GM19025 (cell line): ENCODE measurements around the gene PTPRD.

Experiments
- ATAC-seq: cut with Tn5 transposase; IDR thresholded peaks from one replicate; pipeline ENCODE4 v1.9.1; 2021; ENCODE audit warnings: mild to moderate bottlenecking, low read depth, moderate library complexity; ENCODE audit not compliant: unreplicated experiment

Gene PTPRD

DNA sequence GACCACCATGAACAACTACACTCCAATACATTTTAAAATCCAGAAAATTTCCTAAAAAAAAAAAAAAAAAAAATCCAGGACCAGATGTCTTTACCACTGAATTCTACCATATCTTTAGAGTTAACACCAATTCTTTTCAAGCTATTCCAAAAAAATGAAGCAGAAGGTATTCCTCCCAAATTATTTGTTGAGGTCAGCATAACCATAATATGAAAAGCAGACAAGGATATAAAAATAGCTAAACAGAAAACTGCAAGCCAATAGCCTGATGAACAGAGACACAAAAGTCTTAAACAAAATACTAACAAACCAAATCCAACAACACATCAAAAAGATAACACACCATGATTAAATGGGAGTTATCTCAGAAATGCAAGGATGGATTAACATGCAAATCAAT lies 695.4 kb downstream of the PTPRD start:
- no peak for ATAC-seq

DNA sequence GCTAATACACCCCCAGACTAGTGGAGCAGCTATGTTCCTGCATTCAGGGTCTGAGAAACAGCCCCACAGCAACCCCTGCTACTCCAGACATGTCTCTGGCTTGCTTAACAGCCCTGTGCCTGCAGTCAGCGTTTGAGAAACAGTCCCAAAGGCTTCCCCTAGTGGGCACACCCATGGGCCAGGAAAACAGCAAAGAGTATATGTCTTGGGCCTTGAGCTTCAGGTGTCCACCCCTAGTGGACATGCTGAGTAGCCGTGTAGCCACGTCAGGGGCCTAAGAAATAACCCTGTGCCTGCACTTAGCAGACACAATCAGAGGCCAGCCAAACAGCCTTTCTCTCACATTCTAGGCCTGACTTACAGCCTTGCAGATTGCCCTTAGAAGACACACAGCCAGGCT lies 698.6 kb downstream of the PTPRD start:
- no peak for ATAC-seq

DNA sequence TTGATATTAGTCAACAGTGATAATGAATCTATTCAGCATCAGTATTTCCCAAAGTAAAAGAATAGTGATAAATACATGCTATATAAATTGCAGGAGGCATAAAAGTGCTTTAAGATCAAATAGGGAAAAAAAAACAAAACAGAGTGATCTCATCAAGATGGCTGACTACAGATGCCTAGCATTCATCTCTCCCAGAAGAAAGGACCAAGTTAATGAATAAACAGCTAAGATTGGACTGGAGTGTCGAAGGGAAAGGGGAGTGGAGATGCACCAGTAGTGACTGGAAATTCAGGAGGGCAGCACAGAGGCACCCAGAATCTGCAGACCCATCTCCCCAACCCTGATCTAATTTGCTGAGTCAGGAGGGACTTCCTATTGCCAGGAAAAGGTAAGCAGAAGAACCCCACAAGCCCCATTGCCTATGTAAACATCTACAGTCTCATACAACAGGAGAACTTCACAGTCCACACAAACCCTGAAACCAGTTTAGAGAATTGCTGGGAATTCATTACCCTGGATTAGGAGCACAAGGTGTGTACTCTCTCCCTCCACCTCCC lies 699.4 kb downstream of the PTPRD start:
- ATAC-seq: no peak

DNA sequence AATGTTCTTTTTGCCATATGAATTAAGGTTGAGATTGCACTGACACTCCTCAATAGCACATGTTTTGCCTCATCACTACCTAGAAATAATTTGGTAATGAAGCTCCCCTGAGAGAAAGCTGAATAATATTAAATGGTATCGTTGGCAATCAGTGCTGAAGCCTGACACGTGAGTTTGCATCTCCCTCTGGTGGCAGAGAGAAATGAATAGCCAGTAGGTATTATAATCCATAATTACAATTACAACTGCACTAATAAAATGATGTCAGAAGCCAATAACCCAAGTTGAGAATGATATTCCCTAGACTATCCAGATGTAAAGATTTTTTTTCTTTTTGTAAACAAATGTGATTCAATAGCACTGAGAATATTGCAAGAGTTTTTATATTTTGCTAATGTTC lies 700.3 kb downstream of the PTPRD start:
- no peak for ATAC-seq

DNA sequence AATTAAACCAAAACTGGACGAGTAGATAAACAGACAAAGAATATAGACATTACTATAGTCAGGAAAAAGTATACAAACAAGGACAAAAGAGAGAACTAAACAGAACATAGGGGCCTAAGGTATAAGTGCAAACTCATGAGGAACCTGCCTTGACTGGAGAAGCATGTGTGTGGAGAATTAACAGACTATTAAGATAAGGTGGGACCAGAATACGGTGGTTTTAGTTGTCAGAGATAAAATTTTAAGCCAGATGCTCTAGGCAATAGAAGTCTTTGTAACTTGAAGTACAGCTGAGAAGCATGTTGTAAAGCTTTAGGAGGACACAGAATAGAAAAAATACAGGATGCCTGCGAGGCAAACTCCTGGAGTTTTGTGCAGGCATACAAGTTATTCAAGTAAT lies 707.1 kb downstream of the PTPRD start:
- ATAC-seq: no peak

DNA sequence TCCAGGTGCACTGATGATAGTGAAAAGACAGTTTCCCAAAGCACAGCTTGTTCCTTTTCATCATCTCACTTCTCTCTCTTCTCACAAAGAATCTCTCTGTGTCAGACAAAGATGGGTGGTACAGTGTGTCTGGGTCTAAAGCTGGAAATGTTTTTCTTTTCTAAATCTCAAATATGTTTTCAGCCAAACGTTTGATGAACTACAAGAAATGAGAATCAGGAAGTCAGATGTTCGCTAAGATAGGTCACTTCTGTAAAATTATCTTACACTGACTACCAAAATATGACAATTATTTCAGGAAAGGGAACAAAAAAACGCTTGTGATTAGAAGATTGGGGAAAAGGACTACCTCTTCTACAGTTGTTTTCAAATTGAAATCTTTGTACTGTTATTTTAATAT lies 708.8 kb downstream of the PTPRD start:
- no peak for ATAC-seq

DNA sequence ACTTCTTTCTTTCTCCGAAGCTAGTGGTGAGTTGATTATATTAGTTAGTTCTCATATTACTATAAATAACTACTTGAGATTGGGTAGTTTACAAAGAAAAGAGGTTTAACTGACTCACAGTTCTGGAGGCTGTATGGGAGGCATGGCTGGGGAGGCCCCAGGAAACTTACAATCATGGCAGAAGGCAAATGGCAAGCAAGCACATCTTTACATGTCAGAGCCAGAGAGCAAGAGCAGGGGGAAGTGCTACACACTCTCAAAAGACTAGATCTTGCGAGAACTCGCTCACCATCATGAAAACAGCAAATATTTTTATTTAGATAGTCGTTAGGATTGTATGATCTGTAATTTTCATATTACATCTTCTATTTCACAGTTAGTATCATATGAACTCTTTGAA lies 711.2 kb downstream of the PTPRD start:
- ATAC-seq: no peak

DNA sequence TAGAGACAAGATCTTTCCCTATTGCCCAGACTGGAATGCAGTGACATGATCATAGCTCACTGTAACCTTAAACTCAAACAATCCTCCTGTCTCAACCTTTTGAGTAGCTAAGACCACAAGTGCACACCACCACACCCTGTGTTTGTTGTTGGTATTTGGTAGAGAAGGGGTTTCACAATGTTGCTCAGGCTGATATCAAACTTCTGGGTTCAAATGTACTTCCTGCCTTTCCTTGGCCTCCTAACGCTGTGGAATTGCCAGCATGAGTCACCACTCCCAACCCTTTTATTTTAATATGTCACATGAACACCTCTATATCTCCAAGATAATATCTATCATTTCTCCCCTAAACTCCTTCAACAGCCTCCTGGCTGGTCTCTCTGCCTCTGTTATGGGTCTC lies 719.0 kb downstream of the PTPRD start:
- no peak for ATAC-seq

DNA sequence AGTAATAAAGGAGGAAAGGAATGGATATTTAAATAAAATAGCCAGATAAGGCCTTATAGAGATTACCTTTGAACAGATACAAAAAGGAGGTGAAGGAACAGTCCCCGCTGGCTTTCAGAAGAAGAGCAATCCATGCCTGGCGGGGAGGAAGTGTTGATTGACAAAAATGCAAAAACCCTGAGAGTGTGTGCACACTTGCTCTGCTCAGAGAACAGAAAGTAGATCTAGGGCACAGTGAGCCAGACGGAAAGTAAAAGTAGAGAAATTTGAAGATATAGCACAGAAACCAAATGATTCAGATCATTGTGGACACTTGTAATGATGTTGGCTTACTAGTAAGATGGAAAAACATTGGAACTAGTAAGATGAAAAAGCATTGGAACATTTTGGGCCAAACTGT lies 720.6 kb downstream of the PTPRD start:
- no peak for ATAC-seq

DNA sequence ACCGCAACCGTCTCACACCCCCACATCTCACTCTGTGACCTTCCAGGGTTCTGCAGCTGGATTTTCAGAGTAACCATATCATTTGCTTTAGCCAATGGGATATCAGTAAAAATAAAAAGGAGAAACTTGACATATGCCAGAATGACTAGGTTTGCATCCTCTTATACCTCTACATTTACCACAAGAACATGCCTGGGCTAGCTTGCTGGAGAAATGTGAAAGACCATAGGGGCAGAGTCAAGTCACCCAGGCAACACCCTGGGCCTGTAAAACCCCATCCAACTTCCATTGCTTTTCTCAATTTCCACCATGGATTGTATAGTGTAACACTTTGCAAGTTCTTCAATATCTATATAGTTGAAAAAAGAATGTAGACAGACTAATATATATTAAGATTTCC lies 731.1 kb downstream of the PTPRD start:
- ATAC-seq: no peak

DNA sequence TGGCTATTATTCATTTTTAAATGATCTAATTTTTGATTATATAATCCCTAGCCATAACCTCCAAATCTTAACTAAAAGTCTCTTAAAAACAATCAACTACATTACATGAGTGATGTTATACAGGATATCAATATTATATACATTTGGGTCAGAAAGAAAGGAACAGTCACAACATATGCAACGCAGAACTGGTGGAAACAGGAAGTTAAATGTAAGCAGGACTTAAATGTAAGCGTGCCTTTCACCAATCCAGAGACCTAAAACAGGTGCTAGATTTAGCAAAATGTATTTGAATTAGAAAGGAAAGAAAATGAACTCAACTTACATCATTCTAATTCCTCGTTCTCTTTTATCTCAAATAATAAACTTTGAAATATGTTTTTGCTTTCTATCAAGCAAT lies 738.5 kb downstream of the PTPRD start:
- ATAC-seq: no peak

DNA sequence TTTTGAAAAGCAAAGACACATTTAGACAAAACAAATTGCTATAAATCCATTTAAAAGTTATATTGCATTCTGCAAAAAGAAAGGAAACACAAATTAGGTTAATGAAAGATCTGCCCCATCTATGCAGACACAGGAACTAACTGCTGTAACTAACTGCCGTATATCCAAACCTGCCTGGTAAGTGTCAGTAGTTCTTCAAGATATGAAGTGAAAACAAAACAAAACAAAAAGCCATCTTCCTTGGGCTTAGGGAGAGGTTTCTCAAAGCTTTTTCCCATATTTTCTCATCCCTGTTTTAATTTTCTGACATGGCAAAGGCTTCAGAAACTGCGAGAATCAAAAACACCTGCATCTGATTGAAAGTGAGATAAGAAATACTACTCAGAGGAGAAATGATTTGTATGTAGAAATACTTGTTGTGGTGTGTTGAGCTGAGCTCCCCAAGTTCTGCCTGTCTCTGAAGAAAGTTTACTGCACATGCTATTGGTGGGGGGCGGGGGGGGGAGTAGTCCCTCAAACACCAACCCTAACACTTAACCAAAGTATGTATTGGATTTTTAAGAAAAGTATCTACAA lies 750.5 kb downstream of the PTPRD start:
- ATAC-seq: no peak

DNA sequence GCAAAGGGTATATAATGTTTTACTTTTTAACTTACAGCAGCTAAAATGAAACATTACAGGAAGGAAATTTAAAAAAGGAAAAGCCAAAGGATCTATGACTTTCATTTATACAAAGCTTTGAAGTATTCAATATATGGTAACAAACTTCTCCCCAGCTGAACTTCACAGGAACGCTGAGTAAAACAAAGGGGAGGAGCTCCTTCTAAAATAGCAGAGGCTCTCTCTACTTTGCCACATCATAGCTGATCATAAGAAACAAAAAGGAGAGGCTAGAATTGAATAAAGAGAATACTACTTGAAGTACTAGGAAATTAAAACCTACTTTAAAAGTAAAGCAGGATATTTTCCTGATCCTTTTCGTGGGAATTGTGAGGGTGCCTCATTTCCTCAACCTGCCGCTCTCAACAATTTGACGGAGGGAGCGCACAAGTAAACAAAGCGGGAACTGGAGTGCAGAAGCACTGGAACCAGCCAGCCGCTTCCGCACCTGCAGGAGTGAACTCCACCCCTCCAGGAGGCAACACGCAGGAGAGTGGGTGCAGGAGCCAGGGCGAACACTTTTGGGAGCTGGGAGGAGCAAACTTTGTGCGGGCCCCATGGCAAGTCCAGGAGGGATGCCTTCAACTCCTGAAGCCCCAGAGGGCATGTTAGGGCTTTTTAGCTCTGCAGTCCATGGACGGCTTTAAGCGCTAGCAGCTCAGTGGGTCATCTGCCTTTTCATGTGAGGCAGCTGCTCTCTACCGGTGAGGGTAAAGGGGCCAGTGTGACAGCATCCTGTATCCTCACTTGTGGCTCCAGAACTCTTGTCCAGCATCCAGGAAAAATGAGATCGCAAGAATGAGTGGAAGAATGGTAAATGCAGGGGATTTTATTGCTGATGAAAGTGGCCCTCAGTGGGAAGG lies 757.4 kb downstream of the PTPRD start:
- ATAC-seq: no peak

DNA sequence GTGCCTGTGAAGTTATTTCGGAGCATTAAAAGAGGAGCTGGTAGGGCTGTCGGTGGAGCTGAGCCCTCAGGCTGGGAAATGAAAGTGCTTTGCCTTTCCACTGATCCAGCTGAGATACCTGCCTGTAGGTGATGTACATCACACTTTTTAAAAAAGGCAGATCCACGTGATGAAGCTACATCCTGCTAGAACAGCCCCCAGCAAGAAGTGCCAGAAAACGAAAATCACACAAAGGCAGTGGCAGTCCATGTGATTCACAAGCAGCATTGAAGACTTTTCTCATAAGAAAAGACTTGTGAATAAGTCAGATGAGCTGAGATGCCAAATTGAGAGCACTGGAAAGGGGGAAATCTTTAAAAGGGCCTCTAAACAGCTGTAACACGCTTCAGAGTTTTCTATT lies 765.1 kb downstream of the PTPRD start:
- no peak for ATAC-seq

DNA sequence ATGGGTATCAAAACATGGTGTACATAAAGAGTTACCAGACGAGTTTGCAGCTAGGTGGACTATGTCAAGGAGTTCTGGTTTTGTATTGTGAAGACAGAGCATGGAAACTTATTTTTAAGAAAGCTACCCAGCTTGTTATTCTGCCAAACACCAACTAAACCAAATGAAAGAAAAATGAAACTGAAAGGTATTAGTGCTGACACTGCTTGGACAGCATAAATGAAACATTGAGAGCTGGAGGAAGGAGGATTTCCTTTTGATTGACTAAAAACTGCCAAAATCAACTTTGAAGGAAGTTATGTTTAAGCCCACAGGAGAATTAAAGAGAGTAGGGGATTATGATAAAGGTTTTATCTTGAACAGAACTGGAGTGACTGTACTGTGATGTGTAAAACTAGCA lies 766.2 kb downstream of the PTPRD start:
- ATAC-seq: peak; percentile 85

DNA sequence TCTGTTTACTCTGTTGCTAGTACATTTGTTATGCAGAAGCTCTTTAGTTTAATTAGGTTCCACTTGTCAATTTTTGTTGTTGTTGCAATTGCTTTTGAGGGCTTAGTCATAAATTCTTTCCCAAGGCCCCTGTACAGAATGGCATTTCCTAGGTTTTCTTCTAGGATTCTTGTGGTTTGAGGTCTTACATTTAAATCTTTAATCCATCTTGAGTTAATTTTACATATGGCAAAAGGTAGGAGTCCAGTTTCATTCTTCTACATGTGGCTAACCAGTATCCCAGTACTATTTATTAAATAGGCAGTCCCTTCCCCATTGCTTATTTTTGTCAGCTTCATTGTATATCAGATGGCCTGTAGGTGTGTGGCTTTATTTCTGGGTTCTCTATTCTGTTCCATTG lies 792.4 kb downstream of the PTPRD start:
- no peak for ATAC-seq

DNA sequence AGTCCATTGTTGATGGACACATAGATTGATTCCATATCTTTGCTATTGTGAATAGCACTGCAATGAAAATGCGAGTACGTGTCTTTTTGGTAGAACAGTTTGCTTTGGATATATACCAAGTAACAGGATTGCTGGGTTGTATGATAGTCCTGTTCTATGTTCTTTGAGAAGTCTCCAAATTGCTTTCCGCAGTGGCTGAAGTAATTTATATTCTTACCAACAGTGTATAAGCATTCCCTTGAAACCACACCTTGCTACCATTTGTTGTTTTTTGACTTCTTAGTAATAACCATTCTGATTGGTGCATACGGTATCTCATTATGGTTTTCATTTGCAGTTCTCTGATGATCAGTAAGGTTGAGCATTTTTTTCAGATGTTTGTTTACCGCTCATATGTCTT lies 792.9 kb downstream of the PTPRD start:
- ATAC-seq: no peak

DNA sequence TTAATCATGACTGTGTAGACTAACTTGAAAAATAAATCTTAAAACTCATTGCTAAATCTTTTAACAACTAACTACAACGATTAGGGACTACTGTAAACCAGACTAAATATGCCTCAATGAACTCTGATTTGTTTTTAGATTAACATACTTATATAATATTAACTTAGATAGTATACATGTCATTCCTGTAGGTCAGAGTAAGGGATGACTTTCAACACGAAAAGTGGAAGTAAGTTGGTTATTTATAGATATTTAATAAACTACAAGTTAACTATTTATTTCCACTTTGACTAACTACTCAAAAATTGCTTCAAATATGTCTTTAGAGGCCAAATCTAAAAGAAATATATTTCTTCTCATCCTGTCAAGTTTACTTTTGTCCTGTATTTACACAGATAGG lies 795.6 kb downstream of the PTPRD start:
- no peak for ATAC-seq

DNA sequence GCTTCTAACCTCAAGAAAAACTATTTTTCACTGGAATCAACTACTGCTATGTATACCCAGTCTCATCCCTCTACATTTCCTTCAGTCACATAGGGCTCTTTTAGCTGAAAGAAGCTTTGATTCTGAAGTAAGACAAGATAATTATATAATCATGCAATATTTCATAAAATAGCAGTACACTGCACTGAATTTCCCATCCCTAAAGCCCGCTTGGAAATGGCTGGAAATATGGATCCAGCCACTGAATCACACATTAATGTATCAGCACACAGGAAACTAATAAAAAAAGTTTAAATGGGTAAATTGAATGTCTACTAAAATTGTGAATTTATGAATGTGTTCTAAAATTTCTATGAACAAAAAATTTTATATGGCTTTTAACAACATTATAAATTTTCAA lies 808.7 kb downstream of the PTPRD start:
- ATAC-seq: no peak

DNA sequence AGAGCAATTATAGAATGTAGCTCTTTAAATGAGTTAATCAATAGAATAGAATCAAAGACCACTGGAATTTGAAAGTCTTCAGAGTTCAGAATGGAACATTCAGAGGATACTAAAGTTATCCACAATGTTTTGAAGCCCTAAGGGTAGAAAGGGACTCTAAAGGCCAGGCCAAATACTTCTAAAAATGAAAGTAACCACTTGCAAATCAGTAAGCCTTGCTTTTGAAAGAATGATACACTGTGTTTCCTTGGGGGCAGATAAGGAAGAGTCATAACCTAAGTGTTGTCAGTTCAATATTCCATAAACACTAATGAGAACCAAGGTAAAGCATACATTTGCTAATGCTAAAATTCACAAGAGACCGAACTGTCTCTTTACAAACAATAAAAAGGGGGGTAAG lies 813.5 kb downstream of the PTPRD start:
- ATAC-seq: no peak

DNA sequence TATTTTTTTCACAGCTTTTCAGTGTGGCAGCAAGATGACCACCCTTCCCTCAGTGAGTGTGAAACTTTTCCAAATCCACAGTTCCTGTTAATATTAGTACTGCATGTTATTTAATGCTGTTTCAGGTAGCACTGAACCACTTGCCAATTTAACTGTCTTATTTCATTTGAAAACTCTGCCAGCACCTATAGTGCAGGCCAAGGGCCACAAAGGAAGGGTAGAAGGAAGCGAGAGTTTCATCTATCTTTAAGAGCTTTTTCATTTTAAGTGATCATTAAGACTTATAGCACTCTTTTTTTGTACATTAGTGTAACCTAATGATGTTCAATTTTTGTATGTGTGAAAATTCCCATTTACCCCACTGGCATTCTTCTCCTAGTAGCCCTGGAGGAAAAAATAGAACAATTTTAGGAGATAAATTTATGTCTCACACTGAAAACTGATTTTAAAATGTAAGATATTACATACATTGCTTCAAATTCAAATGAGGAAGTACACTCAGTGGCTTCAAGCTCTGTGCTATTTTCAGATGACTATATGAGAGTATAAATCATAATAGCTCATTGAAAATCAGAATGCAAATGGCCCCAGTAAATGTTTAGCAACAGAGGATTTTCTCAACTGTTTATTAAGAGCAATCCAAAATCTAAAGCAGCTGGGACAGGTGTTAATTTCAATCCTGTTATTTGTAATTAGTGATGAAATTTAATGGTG lies 820.5 kb downstream of the PTPRD start:
- no peak for ATAC-seq
